ENCODE data around the gene NEK6.

The NEK6 gene

GRCh38 chr9:124357721-124358361 is 100.1 kb downstream of the NEK6 start:
- DNase-seq, result no peak

GRCh38 chr9:124358631-124359030 is 100.9 kb downstream of the NEK6 start:
- DNase-seq, result no peak

GRCh38 chr9:124359426-124359825 is 101.7 kb downstream of the NEK6 start:
- DNase-seq, result no peak

GRCh38 chr9:124359855-124360678 is 102.3 kb downstream of the NEK6 start:
- no peak for DNase-seq

- no peak for DNase-seq
These were observed 103.4 kb downstream of the NEK6 start for GRCh38 chr9:124361128-124361527.

GRCh38 chr9:124363326-124364096 is 105.8 kb downstream of the NEK6 start:
- DNase-seq, result no peak

- no peak for DNase-seq
These were observed 106.4 kb downstream of the NEK6 start for GRCh38 chr9:124364141-124364540.

GRCh38 chr9:124365036-124365435 is 107.3 kb downstream of the NEK6 start:
- no peak for DNase-seq

- DNase-seq, result no peak
These were observed 108.9 kb downstream of the NEK6 start for GRCh38 chr9:124366476-124367220.

- DNase-seq, result no peak
These were observed 110.9 kb downstream of the NEK6 start for GRCh38 chr9:124368692-124369091.

- no peak for DNase-seq
These were observed 111.6 kb downstream of the NEK6 start for GRCh38 chr9:124369231-124369797.

- no peak for DNase-seq
These were observed 113.3 kb downstream of the NEK6 start for GRCh38 chr9:124370896-124371582.

GRCh38 chr9:124372038-124372437 is 114.3 kb downstream of the NEK6 start:
- DNase-seq, result no peak

GRCh38 chr9:124373386-124373785 is 115.6 kb downstream of the NEK6 start:
- DNase-seq, result no peak

- no peak for DNase-seq
These were observed 116.1 kb downstream of the NEK6 start for GRCh38 chr9:124373851-124374250.

GRCh38 chr9:124375726-124376125 is 118.0 kb downstream of the NEK6 start:
- DNase-seq, result no peak

- DNase-seq, result no peak
These were observed 118.6 kb downstream of the NEK6 start for GRCh38 chr9:124376329-124376728.

GRCh38 chr9:124377551-124378406 is 120.0 kb downstream of the NEK6 start:
- peak in 2 of 3 experiments; percentile 48 to 79 for DNase-seq

GRCh38 chr9:124381170-124381945 is 123.6 kb downstream of the NEK6 start:
- peak in 1 of 3 experiments; percentile 47 for DNase-seq

GRCh38 chr9:124384210-124384609 is 126.5 kb downstream of the NEK6 start:
- no peak for DNase-seq

Measured in NCI-H1417 (cell line).